OCI-LY7 (cell line): ENCODE data around the gene TMEM97. TPM values are rescaled to one million over a fixed set of nuclear protein-coding genes. Genes with fewer than 3 reads are reported as not detected.

Experiments
- BruUV-seq: library from RNA; stranded (reverse); fragments of 400-500 nt; replicated peaks from 2 replicates; lab custom pipeline; 2021; lab: Mats Ljungman, UMichigan
- CTCF ChIA-PET: fragments of 300-600 bp; sonication (Branson Sonifier 250); formaldehyde crosslinking; loops from one replicate; lab custom pipeline; 2022; ENCODE audit warnings: antibody characterized with exemption; ENCODE audit not compliant: unreplicated experiment; lab: Charles Lee
- POLR2A ChIA-PET: fragments of 300-600 bp; sonication (Branson Sonifier 250); formaldehyde crosslinking; loops from one replicate; lab custom pipeline; 2022; ENCODE audit warnings: antibody characterized with exemption; lab: Charles Lee
- DNase-seq: peaks from one replicate; pipeline ENCODE4 v3.0.0-alpha.2; 2015; ENCODE audit warnings: low spot score
- H2AFZ ChIP-seq: fragments of 200-600 bp; sonication (generic), shearing (Covaris generic); 2 replicates; pipeline ENCODE4 v1.6.1; 2014; ENCODE audit warnings: mild to moderate bottlenecking, antibody characterized with exemption, low read length, moderate library complexity
- H3K27ac ChIP-seq: fragments of 200-600 bp; sonication (generic); 2 replicates; pipeline ENCODE4 v1.5.1; 2014; ENCODE audit warnings: mixed run types, low read depth, mild to moderate bottlenecking, moderate library complexity, low read length, inconsistent platforms; ENCODE audit not compliant: poor library complexity, severe bottlenecking
- H3K36me3 ChIP-seq: fragments of 200-600 bp; sonication (generic); 2 replicates; pipeline ENCODE4 v1.6.1; 2014; ENCODE audit warnings: mild to moderate bottlenecking, antibody characterized with exemption, low read length, moderate library complexity, mixed read lengths; ENCODE audit not compliant: insufficient read depth
- H3K4me1 ChIP-seq: fragments of 200-600 bp; sonication (generic); 2 replicates; pipeline ENCODE4 v1.5.1; 2014; ENCODE audit warnings: mild to moderate bottlenecking, low read length; ENCODE audit not compliant: insufficient read depth, poor library complexity, severe bottlenecking
- H3K4me2 ChIP-seq: fragments of 200-600 bp; sonication (generic); 2 replicates; pipeline ENCODE4 v1.6.1; 2014; ENCODE audit warnings: mild to moderate bottlenecking, low read length
- H3K4me3 ChIP-seq: fragments of 200-600 bp; sonication (generic); 2 replicates; pipeline ENCODE4 v1.5.1; 2014; ENCODE audit warnings: mild to moderate bottlenecking, low read depth, low read length; ENCODE audit not compliant: poor library complexity, severe bottlenecking
- H3K79me2 ChIP-seq: fragments of 200-600 bp; sonication (generic); 2 replicates; pipeline ENCODE4 v1.6.1; 2016; ENCODE audit warnings: low read depth, mild to moderate bottlenecking, low read length, moderate library complexity, mixed read lengths; ENCODE audit not compliant: insufficient read depth
- H3K9me2 ChIP-seq: fragments of 200-600 bp; sonication (generic); 2 replicates; pipeline ENCODE4 v1.6.1; 2016; ENCODE audit warnings: mild to moderate bottlenecking, low read length, mixed read lengths; ENCODE audit not compliant: insufficient read depth
- H3K9me3 ChIP-seq: fragments of 200-600 bp; sonication (generic); 2 replicates; pipeline ENCODE4 v1.6.1; 2014; ENCODE audit warnings: mild to moderate bottlenecking, mixed run types, low read length, mixed read lengths
- H4K20me1 ChIP-seq: fragments of 200-600 bp; sonication (generic); 2 replicates; pipeline ENCODE4 v1.6.1; 2014; ENCODE audit warnings: mild to moderate bottlenecking, antibody characterized with exemption, low read length, moderate library complexity, mixed read lengths; ENCODE audit not compliant: insufficient read depth
- CTCF ChIP-seq: fragments of 200-600 bp; sonication (generic); conservative IDR thresholded peaks from 2 replicates; pipeline ENCODE4 v1.5.1; 2014; ENCODE audit warnings: mild to moderate bottlenecking, antibody characterized with exemption, low read length, moderate library complexity, mixed read lengths
- EZH2phosphoT487 ChIP-seq: fragments of 200-600 bp; sonication (generic); IDR thresholded peaks from 2 replicates; pipeline ENCODE4 v1.6.1; 2018; ENCODE audit warnings: low read depth, borderline replicate concordance, mild to moderate bottlenecking, mixed run types, antibody characterized with exemption, low read length, moderate library complexity, mixed read lengths
- intact Hi-C: fragments of 100-400 bp; cut with micrococcal nuclease; formaldehyde crosslinking; loops from one replicate; pipeline ENCODE4 v1.10.0; 2022; ENCODE audit not compliant: unreplicated experiment
- total RNA-seq, 2 experiments: library from RNA; depleted of rRNA in 1 of 2; stranded (reverse); fragments of >200 nt in 1 of 2; shearing (Covaris generic) in 1 of 2; gene quantifications; 2 replicates each; pipeline ENCODE4 v1.2.3, GENCODE V29; 2014 to 2022

The TMEM97 gene
- total RNA-seq, 2 experiments from 2014 or later, result 65.7 to 69.6 TPM

GRCh38 chr17:28274591-28275265 is 44.3 kb upstream of the TMEM97 start:
- Histone ChIP-seq H3K79me2 (no peaks in the 10 kb centered on the region), H2AFZ (no peak overlapping the region), H4K20me1 (no peaks in the 10 kb centered on the region), H3K4me2 (no peak overlapping the region), H3K9me3 (no peaks in the 10 kb centered on the region), H3K4me1 (no peaks in the 10 kb centered on the region), H3K4me3 (no peak overlapping the region), H3K9me2 (no peaks in the 10 kb centered on the region), H3K36me3 (no peaks in the 10 kb centered on the region), H3K27ac (no peak overlapping the region)
- intact Hi-C loops, result no loop called here
- no peak for TF ChIP-seq EZH2phosphoT487
- TF ChIP-seq CTCF, result no peak
- POLR2A ChIA-PET, result no interaction called here
- CTCF ChIA-PET, result no interaction called here
- no TSS peak for BruUV-seq
- no peak for DNase-seq

GRCh38 chr17:28276011-28276410 is 43.0 kb upstream of the TMEM97 start:
- TF ChIP-seq CTCF (no peak), EZH2phosphoT487 (no peak)
- Histone ChIP-seq H3K4me2 (no peak overlapping the region), H3K27ac (no peak overlapping the region), H3K36me3 (no peaks in the 10 kb centered on the region), H3K9me3 (no peaks in the 10 kb centered on the region), H3K9me2 (no peaks in the 10 kb centered on the region), H2AFZ (no peak overlapping the region), H3K4me3 (no peak overlapping the region), H3K4me1 (no peaks in the 10 kb centered on the region), H3K79me2 (no peaks in the 10 kb centered on the region), H4K20me1 (no peaks in the 10 kb centered on the region)
- ChIA-PET POLR2A (no interaction called here), CTCF (interaction anchor here (0.6 kb wide), 1 partner anchor 162 kb away, joined by 3 read pairs; no protein-coding TSS in a partner anchor)
- no TSS peak for BruUV-seq
- intact Hi-C loops, result no loop called here
- no peak for DNase-seq

- POLR2A ChIA-PET, result no interaction called here
- CTCF ChIA-PET, result no interaction called here
These were observed 39.6 kb upstream of the TMEM97 start for GRCh38 chr17:28279411-28279810.

More at GRCh38 chr17:28279411-28279810, 39.6 kb upstream of the TMEM97 start:
- intact Hi-C loops, result no loop called here
- no peak for TF ChIP-seq CTCF
- TF ChIP-seq EZH2phosphoT487, result no peak
- no peaks in the 10 kb centered on the region for H3K36me3 ChIP-seq
- H3K4me2 ChIP-seq, result no peak overlapping the region
- no peaks in the 10 kb centered on the region for H3K4me1 ChIP-seq
- no peak overlapping the region for H3K27ac ChIP-seq
- no peaks in the 10 kb centered on the region for H3K9me2 ChIP-seq
- no peaks in the 10 kb centered on the region for H3K79me2 ChIP-seq
- H4K20me1 ChIP-seq, result no peaks in the 10 kb centered on the region
- H3K9me3 ChIP-seq, result no peaks in the 10 kb centered on the region
- no TSS peak for BruUV-seq
- no peak overlapping the region for H2AFZ ChIP-seq
- H3K4me3 ChIP-seq, result no peak overlapping the region
- DNase-seq, result no peak
